GM21515 (cell line): Measurements from ENCODE around the gene NEK4.
"Not testable (repeated sequence)": the region's sequence is repeated elsewhere in the genome, so short reads cannot be mapped to it uniquely, and the experiment has no call there.

Experiments
- ATAC-seq: cut with Tn5 transposase; IDR thresholded peaks from one replicate; pipeline ENCODE4 v1.9.1; 2021; ENCODE audit not compliant: unreplicated experiment

NEK4 gene

DNA sequence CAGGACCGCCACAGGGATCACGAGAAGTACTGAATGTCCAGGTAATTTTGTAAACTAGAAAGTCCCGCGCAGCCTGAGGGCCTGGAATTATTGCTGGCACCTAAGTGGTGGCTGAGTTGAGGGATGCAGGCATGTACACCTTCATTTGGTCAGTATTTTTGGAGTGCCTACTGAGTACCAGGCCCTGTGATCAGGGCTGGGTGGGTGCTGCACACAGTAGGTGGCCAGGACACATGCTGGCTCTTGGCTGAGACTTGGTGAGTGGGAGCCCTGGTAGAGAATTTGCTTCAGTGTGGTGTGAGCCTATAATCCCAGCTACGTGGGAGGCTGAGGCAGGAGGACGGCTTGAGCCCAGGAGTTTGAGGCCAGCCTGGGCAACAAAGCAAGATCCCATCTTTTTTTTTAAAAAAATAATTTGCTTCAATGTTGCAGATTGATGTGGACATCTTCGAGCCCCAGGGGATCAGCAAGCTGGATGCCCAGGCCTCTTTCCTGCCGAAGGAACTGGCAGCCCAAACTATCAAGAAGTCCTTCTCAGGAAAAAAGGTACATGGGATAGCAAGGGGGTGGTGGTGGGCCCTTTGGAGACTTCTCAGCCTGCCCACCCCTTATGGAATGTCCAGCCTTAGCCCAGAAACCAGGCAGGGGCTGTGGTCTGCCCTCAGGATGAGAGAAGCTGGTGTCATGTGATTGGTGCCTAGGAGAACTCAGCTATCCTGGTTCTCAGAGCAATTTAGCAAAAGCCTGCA lies 9.3 kb upstream of the NEK4 start:
- ATAC-seq = no peak

DNA sequence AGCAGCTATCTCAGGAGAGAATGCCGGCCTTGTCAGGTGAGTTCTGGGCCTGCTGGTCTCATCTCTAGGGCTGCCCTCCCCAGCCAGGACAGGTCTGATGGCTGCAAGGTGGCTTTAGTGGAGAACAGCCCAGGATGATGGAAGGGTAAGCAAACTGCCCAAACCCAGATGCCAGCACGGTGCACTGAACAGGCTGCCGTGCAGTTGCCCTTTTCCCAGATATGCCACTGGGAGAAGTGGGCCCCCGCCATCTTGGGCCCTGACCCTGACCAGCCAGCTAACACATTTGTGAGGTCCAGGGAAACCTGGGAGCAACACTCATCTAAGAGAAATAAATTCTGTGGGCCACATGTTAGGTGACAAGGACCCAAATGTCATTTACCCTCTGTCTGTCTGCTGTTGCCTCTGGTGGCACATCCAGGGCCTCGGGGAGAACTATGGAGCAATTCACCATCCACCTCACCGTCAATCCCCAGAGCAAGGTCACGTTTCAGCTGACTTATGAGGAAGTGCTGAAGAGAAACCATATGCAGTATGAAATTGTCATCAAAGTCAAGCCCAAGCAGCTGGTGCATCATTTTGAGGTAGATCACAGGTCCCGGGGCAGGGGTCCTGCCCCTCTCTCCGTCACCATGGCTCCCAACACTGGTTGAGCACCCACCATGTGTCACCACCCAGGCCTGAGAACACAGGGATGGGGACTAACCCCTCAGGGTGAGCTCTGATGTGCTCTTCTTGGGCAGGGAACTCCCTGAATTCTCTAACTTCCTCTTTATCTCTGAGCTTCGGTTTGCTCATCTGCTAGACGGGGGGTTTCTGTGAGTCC lies 8.5 kb upstream of the NEK4 start:
- peak; percentile 52 for ATAC-seq

DNA sequence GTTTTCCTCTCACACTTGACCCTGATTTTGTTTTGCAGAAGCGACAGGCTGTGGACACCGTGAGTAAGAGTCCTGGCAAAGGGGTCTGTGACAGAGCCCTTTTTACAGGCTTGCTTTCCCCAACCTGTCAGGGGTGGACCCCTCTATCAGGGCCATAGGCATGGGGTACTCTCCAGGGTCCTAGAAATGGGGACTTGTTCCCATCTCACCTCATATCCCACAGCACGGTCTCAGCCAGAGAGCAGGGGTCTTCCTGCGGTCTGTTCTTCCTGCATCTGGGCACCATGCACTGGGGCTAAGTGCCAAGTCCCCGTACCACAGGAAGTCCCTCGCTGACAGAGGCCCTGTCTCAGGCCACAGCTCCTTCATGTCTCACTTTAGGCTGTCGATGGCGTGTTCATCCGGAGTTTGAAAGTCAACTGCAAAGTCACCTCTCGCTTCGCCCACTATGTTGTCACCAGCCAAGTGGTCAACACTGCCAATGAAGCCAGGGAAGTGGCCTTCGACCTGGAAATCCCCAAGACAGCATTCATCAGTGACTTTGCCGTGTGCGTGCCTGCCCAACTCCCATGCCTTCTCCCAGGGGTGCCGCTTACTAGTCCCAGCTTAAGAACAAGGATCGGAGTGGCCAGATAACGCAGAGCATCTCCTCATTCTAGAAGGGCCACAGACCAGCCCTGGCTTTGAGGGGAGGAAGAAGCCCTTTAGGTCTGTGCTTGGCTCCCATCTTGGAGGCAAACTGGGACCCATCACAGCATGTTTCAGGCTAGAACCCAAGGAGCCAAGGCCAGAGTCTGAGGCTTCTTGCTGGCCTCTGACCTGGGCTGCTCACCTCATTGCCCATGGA lies 7.4 kb upstream of the NEK4 start:
- no peak for ATAC-seq

DNA sequence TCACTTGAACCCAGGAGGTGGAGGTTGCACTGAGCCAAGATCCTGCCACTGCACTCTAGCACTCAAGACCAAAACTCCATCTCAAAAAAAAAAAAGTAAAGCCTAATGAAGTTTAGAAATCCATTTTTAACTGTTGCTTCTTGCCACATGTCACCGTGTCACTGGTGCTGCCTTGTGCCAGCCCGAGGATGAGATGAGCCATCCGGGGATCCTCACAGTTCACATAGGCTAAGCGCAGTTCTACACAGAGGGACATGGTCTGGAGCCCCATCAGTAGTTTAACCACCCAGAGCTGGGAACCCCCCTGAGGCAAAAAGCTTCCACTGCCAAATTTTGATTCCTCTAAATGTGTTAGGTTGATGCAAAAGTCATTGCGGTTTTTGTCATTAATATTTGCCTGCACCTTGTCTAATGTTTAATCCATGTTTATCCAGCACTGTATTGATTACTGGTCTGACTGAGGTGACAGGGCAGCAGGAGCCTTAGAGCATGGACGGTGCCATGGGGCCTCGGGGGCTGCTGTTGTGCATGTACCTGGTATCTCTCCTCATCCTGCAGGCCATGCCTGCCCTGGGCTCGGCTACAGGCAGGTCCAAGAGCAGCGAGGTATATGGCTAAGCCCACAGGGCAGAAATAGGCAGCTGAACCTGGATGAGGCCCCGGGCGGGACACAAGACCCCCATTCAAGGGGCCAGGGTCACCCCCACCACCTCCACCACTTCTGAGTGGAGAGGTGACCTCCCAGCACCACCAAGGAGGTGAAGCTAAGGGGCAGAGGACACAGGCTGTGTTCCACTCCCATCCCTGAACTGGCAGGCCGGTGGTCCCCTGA lies 6.6 kb upstream of the NEK4 start, which contains the start of gene ITIH1:
Gene ITIH1, plus strand, starts transcription at position 473 of the 832 bp plus-strand sequence. Its CDS starts 17 bp downstream, at position 490.
- ATAC-seq = no peak

DNA sequence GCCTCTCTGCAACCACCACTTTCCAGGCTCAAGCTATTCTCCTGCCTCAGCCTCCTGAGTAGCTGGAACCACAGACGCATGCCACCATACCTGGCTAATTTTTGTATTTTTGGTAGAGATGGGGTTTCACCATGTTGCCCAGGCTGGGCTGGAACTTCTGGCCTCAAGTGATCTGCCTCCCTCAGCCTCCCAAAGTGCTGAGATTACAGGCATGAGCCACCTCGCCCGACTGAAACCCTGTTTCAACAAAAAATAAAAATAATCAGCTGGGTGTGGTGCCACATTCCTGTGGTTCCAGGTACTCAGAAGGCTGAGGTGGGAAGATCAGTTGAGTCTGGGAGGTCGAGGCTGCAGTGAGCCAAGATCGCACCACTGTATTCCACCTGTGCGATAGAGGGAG lies 5.7 kb upstream of the NEK4 start:
- ATAC-seq = not testable (repeated sequence)

DNA sequence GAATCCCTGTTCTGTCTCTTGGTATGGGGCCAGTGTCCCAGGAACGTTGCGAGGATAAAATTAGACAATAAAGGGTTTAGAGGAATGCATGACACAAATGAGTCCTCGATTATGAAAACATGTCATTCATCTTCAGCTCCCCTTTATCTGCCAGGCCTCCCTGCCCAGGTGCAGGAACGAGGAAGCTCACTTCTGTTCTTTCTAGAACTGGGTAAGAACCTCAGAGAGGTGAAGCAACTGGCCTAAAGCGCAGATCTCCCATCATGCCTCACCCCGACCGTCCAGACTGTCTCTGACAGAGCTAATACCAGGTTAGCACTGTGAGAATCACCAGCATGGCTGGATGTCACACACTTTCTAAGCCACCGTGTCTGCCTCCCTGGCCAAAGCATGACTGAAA lies 5.1 kb upstream of the NEK4 start:
- no peak for ATAC-seq

DNA sequence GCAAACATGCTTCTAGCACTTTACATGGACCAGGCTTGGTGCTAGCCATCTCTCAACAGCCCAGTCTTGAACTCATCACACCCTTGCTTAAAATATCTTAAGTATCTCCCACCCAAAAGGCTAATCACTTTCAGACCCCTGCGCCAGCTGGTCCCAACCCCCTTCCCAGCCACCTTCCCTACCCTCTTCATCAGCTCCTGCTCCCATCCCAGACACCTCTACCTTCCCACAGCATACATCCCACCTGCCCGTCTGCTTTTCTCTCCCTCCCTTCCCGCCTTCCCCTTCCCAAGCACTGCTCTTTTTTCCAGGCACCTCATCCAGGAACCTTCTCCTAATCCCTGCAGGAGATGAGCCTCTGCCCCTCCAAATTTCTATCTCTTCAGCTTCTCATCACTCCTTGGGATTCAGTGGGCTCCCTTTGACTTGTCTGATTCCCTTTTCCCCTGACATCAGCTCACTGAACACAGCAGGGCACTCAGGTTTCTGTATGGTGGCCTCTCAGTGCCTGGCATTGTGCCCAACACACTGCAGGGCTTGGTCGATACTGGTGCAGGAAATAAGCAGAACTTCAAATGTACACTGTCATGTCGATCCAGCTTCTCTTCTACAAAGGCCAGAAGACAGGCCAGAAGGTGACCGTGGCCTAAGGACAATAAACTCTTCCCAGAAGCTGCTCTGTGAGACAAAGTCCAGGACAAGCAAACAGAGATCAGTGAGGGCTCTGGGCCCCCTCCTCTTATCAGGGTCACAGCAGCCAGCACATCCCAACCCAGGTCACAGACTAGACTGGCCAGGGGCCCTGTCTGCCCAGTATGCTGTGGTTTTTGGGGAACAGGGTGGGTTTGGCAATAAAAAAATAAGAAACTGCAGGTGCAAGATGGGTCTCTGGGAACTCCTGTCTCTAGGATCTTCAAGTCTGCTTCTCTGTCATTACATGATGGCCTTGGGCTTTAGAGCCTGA lies 4.4 kb upstream of the NEK4 start:
- no peak for ATAC-seq

DNA sequence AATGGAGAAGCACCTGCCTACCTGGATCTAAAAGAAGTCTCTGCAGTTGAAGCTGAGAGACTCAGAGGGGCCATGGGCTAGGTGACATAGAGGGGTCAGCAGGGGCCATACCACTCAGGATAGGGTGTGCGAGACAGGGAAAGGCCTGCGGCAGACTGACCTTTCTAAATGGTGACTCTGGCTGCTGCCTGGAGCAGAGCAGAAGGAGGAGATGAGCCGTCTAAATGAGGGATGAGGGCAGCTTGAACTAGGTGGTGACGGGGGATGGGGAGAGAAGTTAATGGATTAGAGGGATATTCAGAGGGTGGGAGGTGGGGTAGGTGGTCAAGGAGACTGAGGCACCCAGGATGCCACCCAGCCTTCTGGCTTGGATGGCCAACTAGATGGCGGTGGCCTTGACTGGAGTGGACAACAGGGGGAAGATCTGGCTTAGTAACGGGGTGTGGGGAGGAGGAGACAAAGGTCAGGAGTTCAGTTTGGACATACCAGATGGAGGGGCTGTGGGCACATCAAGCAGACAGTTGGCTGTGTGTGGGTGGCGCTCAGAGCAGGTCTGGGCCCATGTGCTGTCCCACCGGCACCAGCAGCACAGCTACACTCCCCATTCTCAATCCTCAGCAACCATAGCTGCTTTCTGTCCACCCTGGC lies 3.5 kb upstream of the NEK4 start:
- no peak for ATAC-seq

DNA sequence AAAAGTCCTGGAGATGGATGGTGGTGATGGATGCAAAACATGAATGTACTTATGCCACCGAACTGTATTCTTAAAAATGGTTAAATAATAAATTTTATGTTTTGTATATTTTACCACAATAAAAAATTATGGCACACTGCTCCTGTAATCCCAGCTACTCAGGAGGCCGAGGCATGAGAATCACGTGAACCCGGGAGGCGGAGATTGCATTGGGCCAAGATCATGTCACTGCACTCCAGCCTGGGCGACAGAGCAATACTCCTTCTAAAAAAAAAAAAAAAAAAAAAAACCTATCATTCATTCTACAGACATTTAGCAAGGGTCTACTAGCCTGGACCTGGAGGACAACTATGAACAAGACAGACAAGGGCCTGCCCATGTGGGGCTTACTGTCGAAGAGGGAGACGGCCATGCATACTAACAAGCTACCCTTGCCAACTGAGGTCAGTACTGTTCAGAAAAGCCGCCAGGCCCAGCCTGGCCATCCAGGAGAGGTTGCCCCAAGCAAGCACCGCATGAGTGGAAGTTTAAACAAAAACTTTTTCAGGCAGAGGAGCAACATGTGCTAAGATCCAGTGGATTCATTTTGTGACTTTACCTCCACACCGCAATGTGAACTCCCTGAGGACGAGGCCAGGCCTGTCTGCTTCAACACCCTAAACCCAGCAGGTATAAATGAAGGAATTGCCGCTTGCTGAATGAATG lies 2.8 kb upstream of the NEK4 start:
- ATAC-seq = no peak

DNA sequence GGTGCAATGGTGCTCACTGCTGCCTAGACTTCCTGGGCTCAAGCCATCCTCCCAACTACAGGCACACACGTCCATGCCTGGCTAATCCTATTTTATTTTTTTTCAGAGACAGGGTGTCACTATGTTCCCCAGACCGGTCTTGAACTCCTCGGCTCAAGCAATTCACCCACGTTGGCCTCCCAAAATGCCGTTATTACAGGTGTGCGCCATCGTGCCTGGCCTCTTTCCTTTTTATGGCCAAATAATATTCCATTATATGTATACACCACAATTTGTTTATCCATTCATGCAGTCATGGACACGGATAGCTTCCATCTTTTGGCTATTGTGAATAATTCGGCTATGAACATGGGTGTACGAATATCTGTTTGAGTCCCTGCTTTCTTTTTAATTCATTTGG lies 962 bp upstream of the NEK4 start:
- no peak for ATAC-seq

DNA sequence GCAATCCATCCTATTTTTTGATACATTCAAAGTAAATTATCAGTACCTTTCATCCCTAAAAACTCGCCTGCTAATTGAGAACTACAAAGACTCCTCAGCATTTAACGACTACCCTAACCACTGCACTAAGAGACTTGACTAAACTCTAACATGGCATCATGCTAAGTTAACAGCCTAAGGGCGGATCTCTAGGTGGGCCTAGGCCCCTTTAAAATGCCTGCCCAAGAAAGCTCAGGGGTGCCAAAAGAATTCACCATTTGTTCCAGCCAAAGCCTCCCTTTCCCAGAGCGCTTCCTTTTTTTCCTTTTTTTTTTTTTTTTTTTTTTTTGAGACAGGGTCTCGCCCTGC lies 568 bp upstream of the NEK4 start:
- ATAC-seq = no peak

DNA sequence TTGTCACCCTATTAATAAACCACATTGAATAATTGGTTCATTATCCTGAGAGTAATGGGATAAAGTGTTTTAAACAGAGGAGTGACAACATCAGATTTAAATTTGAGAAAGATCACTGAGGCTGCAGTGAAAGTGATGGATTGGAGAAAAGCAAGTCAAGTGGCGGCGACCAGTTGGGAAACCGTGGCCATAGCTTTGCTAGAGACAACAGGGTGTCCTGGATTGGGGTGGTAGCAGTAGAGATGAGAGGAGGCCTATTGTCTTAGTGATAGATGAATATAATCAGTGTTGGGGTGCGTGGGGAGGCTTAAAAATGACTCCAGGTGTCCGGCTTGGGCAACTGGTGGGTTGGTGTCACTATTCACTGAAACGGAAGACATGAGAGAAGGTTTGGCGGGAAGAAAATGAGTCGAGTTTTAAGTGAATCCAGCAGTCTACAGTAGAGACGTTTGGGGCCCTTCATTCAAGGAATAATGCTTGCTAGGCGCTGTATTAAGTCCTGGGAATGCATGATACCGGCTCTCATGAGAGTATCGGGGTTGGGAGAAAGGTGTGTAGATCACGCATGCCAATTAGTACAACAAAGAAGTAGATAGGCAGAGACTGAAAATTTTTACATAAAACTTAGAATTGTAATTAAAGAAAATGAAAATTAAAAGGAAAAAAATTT lies 819 bp downstream of the NEK4 start:
- no peak for ATAC-seq

DNA sequence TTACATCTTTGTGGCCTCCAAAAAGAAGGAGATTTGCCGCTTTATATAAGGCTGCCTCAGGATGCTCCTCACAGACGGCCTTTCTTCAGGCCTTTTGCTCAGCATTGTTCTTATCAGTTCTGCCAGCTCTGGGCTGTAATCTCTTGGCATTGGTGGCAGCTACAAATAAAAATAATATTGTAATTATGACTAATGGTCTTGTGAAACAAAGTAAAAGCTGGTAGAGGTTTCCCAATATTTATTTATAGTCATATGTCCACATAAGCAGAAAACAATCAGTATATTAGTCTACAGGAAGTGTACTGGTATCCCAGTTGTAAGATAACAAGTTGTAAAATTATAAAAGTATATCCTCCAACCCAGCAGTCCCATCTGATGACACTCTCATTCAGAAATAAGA lies 7.3 kb downstream of the NEK4 start:
- ATAC-seq = no peak

DNA sequence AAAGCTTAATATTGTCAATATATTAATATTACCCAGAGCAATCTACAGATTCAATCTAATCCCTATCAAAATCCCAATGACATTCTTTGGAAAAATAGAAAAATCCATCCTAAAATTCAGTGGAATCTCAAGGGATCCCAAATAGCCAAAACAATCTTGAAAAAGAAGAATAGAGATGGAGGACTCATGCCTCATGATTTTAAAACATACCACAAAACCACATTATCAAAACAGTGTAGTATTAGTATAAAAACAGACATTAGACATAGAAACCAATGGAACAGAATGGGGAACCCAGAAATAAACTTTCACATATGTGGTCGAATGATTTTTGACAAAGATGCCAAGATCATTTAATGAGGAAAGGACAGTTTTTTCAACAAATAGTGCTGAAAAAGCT lies 14.6 kb downstream of the NEK4 start:
- no peak for ATAC-seq

DNA sequence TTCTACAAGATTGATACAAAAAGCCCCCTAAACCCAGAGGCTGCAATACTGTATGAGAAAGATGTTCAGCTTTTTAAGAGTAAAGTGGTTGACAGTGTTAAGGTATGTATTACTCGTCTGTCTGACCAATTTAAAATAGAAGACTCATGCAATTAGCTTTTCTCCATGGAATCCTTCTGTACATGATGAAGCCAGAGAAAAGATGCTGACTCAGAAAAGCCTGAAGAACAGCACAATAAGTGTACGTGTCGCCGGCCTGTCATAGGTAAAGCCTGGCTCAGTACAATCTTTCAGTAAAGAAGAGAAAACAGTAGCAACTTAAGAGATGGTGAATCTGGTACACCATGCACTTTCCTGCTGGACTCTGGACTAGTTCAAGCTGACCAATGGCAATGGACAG lies 16.4 kb downstream of the NEK4 start:
- ATAC-seq = no peak

DNA sequence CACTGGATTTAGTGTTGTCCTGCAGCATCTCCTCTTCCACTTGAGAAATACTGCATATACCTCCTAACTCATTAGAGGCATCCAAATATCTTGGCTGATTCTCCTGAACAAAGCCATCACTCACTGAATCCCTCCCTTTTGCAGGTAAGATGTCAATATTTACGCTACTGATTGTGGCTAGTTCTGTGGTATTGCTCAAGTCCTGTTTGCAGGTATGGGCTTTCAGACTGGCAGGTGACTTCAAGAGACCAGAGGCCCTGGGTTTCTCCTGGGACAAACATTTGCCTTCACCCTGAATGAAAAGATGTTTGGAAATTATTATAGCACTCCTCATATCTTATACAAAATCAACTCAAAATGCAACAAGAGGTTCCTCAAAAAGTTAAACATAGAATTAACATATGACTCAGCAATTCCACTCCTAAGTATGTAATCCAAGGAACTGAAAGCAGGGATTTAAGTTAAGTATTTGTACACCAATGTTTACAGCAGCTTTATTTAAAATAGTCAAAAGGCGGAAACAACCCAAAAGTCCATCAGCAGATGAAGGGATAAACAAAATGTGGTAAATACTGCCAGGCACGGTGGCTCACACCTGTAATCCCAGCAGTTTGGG lies 18.6 kb downstream of the NEK4 start:
- no peak for ATAC-seq

DNA sequence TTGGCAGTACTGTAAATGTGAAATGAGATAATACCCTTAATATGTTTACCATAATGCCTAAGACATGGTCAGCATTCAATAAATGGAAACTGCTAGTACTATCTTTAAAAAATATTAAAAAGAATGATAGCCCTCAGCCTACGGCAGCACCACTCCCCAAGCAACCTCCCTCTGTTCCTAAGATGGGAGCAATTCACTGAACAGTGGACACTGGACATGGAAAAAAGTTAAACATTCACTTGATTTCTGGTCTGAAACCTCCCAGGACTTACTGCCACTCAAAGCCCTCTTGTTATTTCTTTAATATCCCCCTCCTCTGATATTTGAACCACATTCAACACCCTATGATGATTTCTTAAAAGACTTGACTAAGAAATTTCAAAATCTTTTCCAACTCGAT lies 27.0 kb downstream of the NEK4 start:
- ATAC-seq = no peak
